H9 (cell line): ENCODE data around the gene ARL5B. TPM values are rescaled to one million over a fixed set of nuclear protein-coding genes. Genes with fewer than 3 reads are reported as not detected.

ENCODE experiments used
- DNase-seq: peaks from one replicate; pipeline ENCODE4 v3.0.0-alpha.2; 2017
- H2AFZ ChIP-seq: one replicate; pipeline ENCODE4 v1.6.1; 2013; ENCODE audit warnings: mild to moderate bottlenecking, low read length, control low read depth, moderate library complexity
- H2AK5ac ChIP-seq: 2 replicates; pipeline ENCODE4 v1.6.1; 2013; ENCODE audit warnings: low read length, control low read depth, mixed read lengths; ENCODE audit not compliant: insufficient read length
- H2BK120ac ChIP-seq: one replicate; pipeline ENCODE4 v1.6.1; 2013; ENCODE audit warnings: low read depth, mild to moderate bottlenecking, low read length, control low read depth, inconsistent platforms; ENCODE audit not compliant: poor library complexity, severe bottlenecking
- H2BK12ac ChIP-seq: 2 replicates; pipeline ENCODE4 v1.6.1; 2013; ENCODE audit warnings: low read length, control low read depth, mixed read lengths, low read depth; ENCODE audit not compliant: insufficient read length
- H2BK15ac ChIP-seq: 2 replicates; pipeline ENCODE4 v1.6.1; 2013; ENCODE audit warnings: low read depth, low read length, control low read depth
- H2BK20ac ChIP-seq: one replicate; pipeline ENCODE4 v1.6.1; 2013; ENCODE audit warnings: low read depth, mild to moderate bottlenecking, low read length, control low read depth, inconsistent platforms; ENCODE audit not compliant: poor library complexity, severe bottlenecking
- H2BK5ac ChIP-seq: 2 replicates; pipeline ENCODE4 v1.6.1; 2013; ENCODE audit warnings: low read length, control low read depth, mixed read lengths; ENCODE audit not compliant: insufficient read length
- H3K14ac ChIP-seq: 2 replicates; pipeline ENCODE4 v1.6.1; 2013; ENCODE audit warnings: low read length, control low read depth; ENCODE audit not compliant: insufficient read depth
- H3K18ac ChIP-seq: 2 replicates; pipeline ENCODE4 v1.6.1; 2013; ENCODE audit warnings: low read depth, mild to moderate bottlenecking, mixed read lengths, low read length, control low read depth; ENCODE audit not compliant: insufficient read length
- H3K23ac ChIP-seq: 2 replicates; pipeline ENCODE4 v1.6.1; 2013; ENCODE audit warnings: low read length, control low read depth, mixed read lengths, low read depth; ENCODE audit not compliant: insufficient read length
- H3K23me2 ChIP-seq: 2 replicates; pipeline ENCODE4 v1.6.1; 2013; ENCODE audit warnings: low read depth, mild to moderate bottlenecking, mixed read lengths, low read length, control low read depth; ENCODE audit not compliant: insufficient read length, poor library complexity, severe bottlenecking
- H3K27ac ChIP-seq: 2 replicates; pipeline ENCODE4 v1.5.1; 2013; ENCODE audit warnings: low read length, control low read depth, mixed read lengths, low read depth; ENCODE audit not compliant: insufficient read length
- H3K27me3 ChIP-seq: 2 replicates; pipeline ENCODE4 v1.6.1; 2013; ENCODE audit warnings: low read length, control low read depth, inconsistent platforms; ENCODE audit not compliant: insufficient read depth
- H3K4ac ChIP-seq: 2 replicates; pipeline ENCODE4 v1.6.1; 2013; ENCODE audit warnings: low read depth, mild to moderate bottlenecking, control low read depth, inconsistent platforms, low read length, moderate library complexity
- H3K4me1 ChIP-seq: 2 replicates; pipeline ENCODE4 v1.6.1; 2013; ENCODE audit warnings: low read length, control low read depth, inconsistent platforms; ENCODE audit not compliant: insufficient read depth
- H3K4me2 ChIP-seq: 2 replicates; pipeline ENCODE4 v1.6.1; 2013; ENCODE audit warnings: low read length, control low read depth, mixed read lengths; ENCODE audit not compliant: insufficient read length, insufficient read depth
- H3K56ac ChIP-seq: 2 replicates; pipeline ENCODE4 v1.6.1; 2013; ENCODE audit warnings: low read depth, mild to moderate bottlenecking, mixed read lengths, low read length, control low read depth; ENCODE audit not compliant: insufficient read length
- H3K79me1 ChIP-seq: 2 replicates; pipeline ENCODE4 v1.6.1; 2013; ENCODE audit warnings: low read depth, mild to moderate bottlenecking, moderate library complexity, low read length, control low read depth, inconsistent platforms; ENCODE audit not compliant: insufficient read depth, poor library complexity, severe bottlenecking
- H3K79me2 ChIP-seq: 2 replicates; pipeline ENCODE4 v1.6.1; 2013; ENCODE audit warnings: low read length, control low read depth, inconsistent platforms; ENCODE audit not compliant: insufficient read depth
- H3K9ac ChIP-seq: 2 replicates; pipeline ENCODE4 v1.6.1; 2013; ENCODE audit warnings: low read length, control low read depth, mixed read lengths; ENCODE audit not compliant: insufficient read length; ENCODE audit errors: extremely low read depth
- H3K9me3 ChIP-seq: one replicate; pipeline ENCODE4 v1.6.1; 2013; ENCODE audit warnings: low read depth, low read length, inconsistent platforms; ENCODE audit not compliant: control insufficient read depth
- H3T11ph ChIP-seq: one replicate; pipeline ENCODE4 v1.6.1; 2013; ENCODE audit warnings: mild to moderate bottlenecking, low read length, control low read depth, inconsistent platforms
- H4K20me1 ChIP-seq: one replicate; pipeline ENCODE4 v1.6.1; 2013; ENCODE audit not compliant: control insufficient read depth, insufficient read length, insufficient read depth
- H4K5ac ChIP-seq: 2 replicates; pipeline ENCODE4 v1.6.1; 2013; ENCODE audit warnings: low read depth, mild to moderate bottlenecking, mixed read lengths, low read length, control low read depth; ENCODE audit not compliant: insufficient read length
- H4K8ac ChIP-seq: replicated peaks from 2 replicates; pipeline ENCODE4 v1.6.1; 2013; ENCODE audit warnings: low read length, control low read depth, mixed read lengths, low read depth; ENCODE audit not compliant: insufficient read length
- H4K91ac ChIP-seq: 2 replicates; pipeline ENCODE4 v1.6.1; 2013; ENCODE audit warnings: low read depth, mild to moderate bottlenecking, moderate library complexity, mixed read lengths, low read length, control low read depth; ENCODE audit not compliant: insufficient read length
- H3K27ac Mint-ChIP-seq, 3 experiments: 2 replicates in 2 of 3; 3 replicates in 1 of 3; pipeline ENCODE4 v1.8.0; 2020 to 2021; ENCODE audit warnings: mixed read lengths in 3 of 3, mild to moderate bottlenecking in 1 of 3, moderate library complexity in 1 of 3
- H3K27me3 Mint-ChIP-seq: 2 replicates; pipeline ENCODE4 v1.8.0; 2021; ENCODE audit warnings: low read depth, mild to moderate bottlenecking, moderate library complexity, mixed read lengths
- H3K36me3 Mint-ChIP-seq, 3 experiments: 2 replicates in 2 of 3; 3 replicates in 1 of 3; pipeline ENCODE4 v1.8.0; 2020 to 2021; ENCODE audit warnings: low read depth in 3 of 3, mixed read lengths in 3 of 3; ENCODE audit not compliant: insufficient read depth in 1 of 3
- H3K4me1 Mint-ChIP-seq, 2 experiments: 2 replicates each; pipeline ENCODE4 v1.8.0; 2020; ENCODE audit warnings: mixed read lengths in 2 of 2
- H3K4me3 Mint-ChIP-seq, 2 experiments: 2 replicates in 1 of 2; 3 replicates in 1 of 2; pipeline ENCODE4 v1.8.0; 2020 to 2021; ENCODE audit warnings: mild to moderate bottlenecking in 2 of 2, mixed read lengths in 2 of 2, moderate library complexity in 1 of 2
- H3K9me3 Mint-ChIP-seq, 2 experiments: 2 replicates in 1 of 2; 3 replicates in 1 of 2; pipeline ENCODE4 v1.8.0; 2020; ENCODE audit warnings: mild to moderate bottlenecking in 2 of 2, mixed read lengths in 2 of 2, moderate library complexity in 1 of 2
- CTCF ChIP-seq: fragments of 200-600 bp; sonication (generic); conservative IDR thresholded peaks from 3 replicates; pipeline ENCODE4 v1.8.0; 2021; ENCODE audit warnings: antibody characterized with exemption, mild to moderate bottlenecking
- WGBS: extraction: QIAGEN DNeasy Blood & Tissue Kit; methylation state at CpG from one replicate; pipeline ENCODE4 v1.1.7; 2013; ENCODE audit warnings: missing lambda C conversion rate, low lambda C conversion rate, mixed read lengths; ENCODE audit not compliant: insufficient read length; ENCODE audit errors: extremely low coverage; 5-methylcytosine and 5-hydroxymethylcytosine counted together
- total RNA-seq: library from RNA; stranded (reverse); gene quantifications from 2 replicates; pipeline ENCODE4 v1.2.1, GENCODE V29; 2021

Gene ARL5B
- total RNA-seq, 1 experiment from 2014 or later = 33.9 TPM

- no peaks in the 10 kb centered on the region for H3K79me2 ChIP-seq
- Mint-ChIP-seq H3K27me3 (no peaks in the 10 kb centered on the region), H3K36me3 (no peaks in the 10 kb centered on the region), H3K4me1 (0 out of 4 replicates have a peak, but pooled peaks cover 0 to 3% of the 10 kb centered on the region in 2 experiments), H3K4me3 (no peak overlapping the region), H3K27ac (peak overlapping the region in 1 of 3 experiments; percentile 67; a peak in 1 of 7 replicates), H3K9me3 (no peaks in the 10 kb centered on the region)
- no peaks in the 10 kb centered on the region for H3K79me1 ChIP-seq
- no peak overlapping the region for H4K8ac ChIP-seq
- H2BK15ac ChIP-seq = no peak overlapping the region
- TF ChIP-seq CTCF = no peak
- H3K14ac ChIP-seq = no peak overlapping the region
- H3K23me2 ChIP-seq = no peaks in the 10 kb centered on the region
- no peak overlapping the region for H2BK20ac ChIP-seq
- H2AFZ ChIP-seq = no peak overlapping the region
- no peak overlapping the region for H4K5ac ChIP-seq
- no peak overlapping the region for H3K27ac ChIP-seq
- no peak for DNase-seq
- H3K4me1 ChIP-seq = no peaks in the 10 kb centered on the region
- no peak overlapping the region for H3K4me2 ChIP-seq
- no peak overlapping the region for H3T11ph ChIP-seq
- no peak overlapping the region for H3K56ac ChIP-seq
- H2AK5ac ChIP-seq = no peak overlapping the region
- H3K18ac ChIP-seq = no peak overlapping the region
- H3K9ac ChIP-seq = no peak overlapping the region
- no peak overlapping the region for H2BK120ac ChIP-seq
- H3K9me3 ChIP-seq = no peaks in the 10 kb centered on the region
- WGBS = no CpG with 5 or more reads among the region's 1 CpG
- H3K23ac ChIP-seq = no peak overlapping the region
- no peak overlapping the region for H2BK12ac ChIP-seq
- H4K91ac ChIP-seq = no peak overlapping the region
- no peak overlapping the region for H3K4ac ChIP-seq
- no peaks in the 10 kb centered on the region for H3K27me3 ChIP-seq
- no peaks in the 10 kb centered on the region for H4K20me1 ChIP-seq
- H2BK5ac ChIP-seq = no peak overlapping the region
Measured at GRCh38 chr10:18718991-18719390, 59.8 kb downstream of the ARL5B start.
